Tibial nerve (tissue), 3 donors: ENCODE measurements around the gene MARCHF10.

Experiments
- CTCF ChIP-seq, 5 experiments: fragments of 200-600 bp in 3 of 5; fragments of 450-650 bp in 2 of 5; sonication (generic) in 3 of 5; IDR thresholded peaks; one replicate each; pipeline ENCODE4 v1.5.1; 2016 to 2019; ENCODE audit warnings: antibody characterized with exemption in 5 of 5, mild to moderate bottlenecking in 3 of 5, moderate library complexity in 2 of 5
- POLR2A ChIP-seq, 2 donors: fragments of 450-650 bp; IDR thresholded peaks; one replicate each; pipeline ENCODE4 v1.6.1; 2017; ENCODE audit warnings: antibody characterized with exemption in 2 of 2, mild to moderate bottlenecking in 2 of 2, moderate library complexity in 2 of 2

GRCh38 chr17:62796291-62796690, 11.8 kb downstream of the MARCHF10 start:
- TF ChIP-seq CTCF (IDR thresholded peaks at IDR 0.05) (no peak), POLR2A (IDR thresholded peaks at IDR 0.05) (no peak)
